WI38 (cell line): ENCODE measurements around the gene BBS9.

Experiments used
- H3K4me3 ChIP-seq: 2 replicates; pipeline ENCODE4 v1.5.1; 2011; ENCODE audit warnings: low read depth, mild to moderate bottlenecking, control low read depth, low read length
- TF ChIP-seq, protein P1 (sequence below): IDR thresholded peaks from 2 replicates; pipeline ENCODE4 v1.5.1; 2012; ENCODE audit warnings: low read depth, mild to moderate bottlenecking, control low read depth, low read length

Gene BBS9

DNA sequence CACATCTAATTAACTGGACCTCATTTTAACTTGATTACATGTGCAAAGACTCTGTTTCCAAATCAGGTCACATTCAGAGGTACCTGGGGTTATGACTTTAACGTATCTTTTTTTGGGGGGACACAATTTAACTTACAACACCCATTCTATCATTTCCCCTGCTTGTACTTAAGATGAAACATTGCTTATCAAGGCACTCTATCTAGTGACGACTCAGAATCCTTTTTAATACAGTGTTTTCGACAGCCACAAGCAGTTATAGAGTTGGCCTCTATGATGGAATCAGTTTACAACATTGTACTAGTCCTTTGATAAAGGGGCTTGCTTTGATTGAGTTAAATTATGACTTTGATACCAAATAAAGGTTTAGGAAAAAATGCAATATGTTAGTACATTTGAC is 22.7 kb downstream of the BBS9 start:
- H3K4me3 ChIP-seq: no peak overlapping the region
- TF ChIP-seq, protein P1, sequence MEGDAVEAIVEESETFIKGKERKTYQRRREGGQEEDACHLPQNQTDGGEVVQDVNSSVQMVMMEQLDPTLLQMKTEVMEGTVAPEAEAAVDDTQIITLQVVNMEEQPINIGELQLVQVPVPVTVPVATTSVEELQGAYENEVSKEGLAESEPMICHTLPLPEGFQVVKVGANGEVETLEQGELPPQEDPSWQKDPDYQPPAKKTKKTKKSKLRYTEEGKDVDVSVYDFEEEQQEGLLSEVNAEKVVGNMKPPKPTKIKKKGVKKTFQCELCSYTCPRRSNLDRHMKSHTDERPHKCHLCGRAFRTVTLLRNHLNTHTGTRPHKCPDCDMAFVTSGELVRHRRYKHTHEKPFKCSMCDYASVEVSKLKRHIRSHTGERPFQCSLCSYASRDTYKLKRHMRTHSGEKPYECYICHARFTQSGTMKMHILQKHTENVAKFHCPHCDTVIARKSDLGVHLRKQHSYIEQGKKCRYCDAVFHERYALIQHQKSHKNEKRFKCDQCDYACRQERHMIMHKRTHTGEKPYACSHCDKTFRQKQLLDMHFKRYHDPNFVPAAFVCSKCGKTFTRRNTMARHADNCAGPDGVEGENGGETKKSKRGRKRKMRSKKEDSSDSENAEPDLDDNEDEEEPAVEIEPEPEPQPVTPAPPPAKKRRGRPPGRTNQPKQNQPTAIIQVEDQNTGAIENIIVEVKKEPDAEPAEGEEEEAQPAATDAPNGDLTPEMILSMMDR: no peak

DNA sequence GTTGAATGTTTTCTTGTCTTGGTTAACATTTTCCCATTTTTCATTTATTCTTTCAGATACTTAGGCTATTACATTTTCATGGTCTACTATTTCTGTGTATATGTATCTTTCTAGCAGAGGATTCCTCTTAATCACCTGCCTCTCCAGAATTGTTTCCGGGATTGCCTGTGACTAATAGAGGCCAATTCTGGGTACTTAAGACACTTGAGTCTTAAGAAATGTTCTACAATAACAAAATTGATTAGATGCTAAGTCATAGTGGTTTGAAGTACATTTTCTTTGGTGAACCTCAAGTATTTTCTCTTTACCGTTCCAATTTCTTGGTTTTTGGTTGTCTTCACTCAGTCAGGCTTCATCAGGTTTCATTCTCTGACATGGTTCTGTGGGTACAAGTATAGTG is 26.4 kb downstream of the BBS9 start:
- TF ChIP-seq, protein P1: no peak
- H3K4me3 ChIP-seq: no peak overlapping the region

DNA sequence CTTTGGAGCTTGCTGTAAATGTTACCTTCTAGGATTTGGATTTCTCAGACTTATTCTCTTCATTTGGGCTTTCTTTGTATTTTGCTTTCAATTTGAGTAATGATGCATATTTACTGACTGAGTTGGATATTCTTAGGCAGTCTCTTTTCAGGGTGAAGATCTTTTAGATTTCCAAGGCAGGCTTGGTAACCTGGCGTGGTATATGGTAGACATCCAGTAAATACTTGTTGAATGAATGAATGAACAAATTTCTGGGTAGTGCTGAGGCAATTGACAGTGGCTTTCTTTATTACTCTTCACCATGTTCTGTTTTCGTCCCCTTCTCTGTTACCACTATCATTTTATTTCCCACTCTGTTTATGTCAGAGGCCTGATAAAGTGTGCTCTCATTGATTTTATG is 27.1 kb downstream of the BBS9 start:
- TF ChIP-seq, protein P1: no peak
- no peak overlapping the region for H3K4me3 ChIP-seq

DNA sequence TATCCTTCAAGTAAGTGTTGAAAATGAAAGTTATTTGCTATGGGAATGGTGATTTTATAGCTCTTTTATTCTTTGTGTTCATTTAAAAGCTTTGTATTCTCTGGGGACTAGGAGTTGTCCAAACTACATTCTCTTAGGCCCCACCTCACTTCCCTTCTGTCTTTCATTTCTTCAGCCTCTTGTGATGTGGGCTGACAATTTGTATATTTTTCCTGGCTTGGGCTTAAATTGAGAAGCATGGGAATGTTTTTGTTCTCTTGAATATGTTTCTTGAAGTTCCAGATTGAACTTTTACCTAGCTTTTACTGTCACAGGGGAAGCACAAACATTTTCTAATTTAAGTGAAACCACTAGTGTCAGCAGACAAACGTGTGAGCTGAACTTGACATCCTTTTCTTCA is 27.9 kb downstream of the BBS9 start:
- TF ChIP-seq, protein P1: no peak
- no peak overlapping the region for H3K4me3 ChIP-seq

DNA sequence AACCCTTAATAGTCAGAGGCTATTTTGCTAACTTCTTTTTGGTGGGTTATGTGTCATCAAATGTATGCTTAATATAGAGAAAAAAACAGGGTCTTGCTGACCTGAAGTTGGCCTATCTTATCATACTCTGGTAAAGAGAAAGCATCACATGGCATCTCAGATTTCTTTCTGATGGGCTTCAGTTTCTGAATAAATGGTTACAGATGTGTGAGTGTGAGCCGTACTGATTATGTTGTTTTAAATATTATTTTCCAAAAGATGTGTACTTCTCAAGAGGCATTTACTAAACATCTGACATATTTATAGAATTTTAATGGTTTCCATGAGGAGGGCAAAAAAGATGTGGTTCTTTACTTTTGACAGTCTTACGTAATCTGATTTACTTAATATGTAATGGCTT is 28.4 kb downstream of the BBS9 start:
- TF ChIP-seq, protein P1: no peak

DNA sequence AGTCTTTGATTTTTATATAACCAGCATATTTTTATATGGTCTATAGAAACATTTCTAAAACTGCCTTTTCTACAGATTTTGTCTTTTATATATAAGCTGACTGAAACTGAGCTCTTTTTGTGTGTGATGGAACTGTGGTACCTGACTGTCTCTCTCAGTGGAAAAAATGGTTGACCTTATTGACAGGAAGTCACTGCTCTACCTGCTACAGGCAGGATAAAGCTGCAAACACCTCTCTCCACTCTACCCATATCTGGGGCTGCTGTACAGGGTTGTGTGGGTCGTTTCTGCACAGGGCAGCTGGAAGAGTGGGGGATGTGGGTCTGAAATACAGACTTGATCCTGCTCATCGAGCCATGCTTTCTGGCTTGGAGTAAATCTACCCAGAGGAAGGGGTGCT is 48.5 kb downstream of the BBS9 start:
- no peak overlapping the region for H3K4me3 ChIP-seq
- TF ChIP-seq, protein P1: no peak

More for the DNA sequence above, 28.4 kb downstream of the BBS9 start:
- H3K4me3 ChIP-seq: no peak overlapping the region

DNA sequence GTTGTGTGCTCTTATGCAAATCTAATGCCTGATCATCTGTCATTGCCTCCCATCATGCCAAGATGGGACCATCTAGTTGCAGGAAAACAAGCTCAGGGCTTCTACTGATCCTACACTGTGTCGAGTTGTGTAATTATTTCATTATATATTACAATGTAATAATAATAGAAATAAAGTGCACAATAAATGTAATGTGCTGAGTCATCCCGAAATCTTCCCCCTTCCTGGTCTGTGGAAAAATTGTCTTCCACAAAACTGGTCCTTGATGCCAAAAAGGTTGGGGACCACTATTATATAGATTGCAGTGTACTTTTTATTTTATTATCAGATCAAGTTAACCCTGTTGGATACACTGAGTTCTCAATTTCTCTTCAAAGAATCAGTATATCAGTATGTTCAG is 50.2 kb downstream of the BBS9 start:
- TF ChIP-seq, protein P1: no peak
- no peak overlapping the region for H3K4me3 ChIP-seq
